A549 (cell line): Measurements from ENCODE around the gene CISTR. TPM values are rescaled to one million over a fixed set of nuclear protein-coding genes. Genes with fewer than 3 reads are reported as not detected.

Source experiments
- ATAC-seq, 2 experiments: fragments of 200-7000 bp in 1 of 2; fragments of >200 bp in 1 of 2; cut with Nextera tagmentation in 1 of 2; cut with Tn5 transposase in 1 of 2; 3 replicates each; pipeline versions ENCODE4 v1.8.0 to v1.9.1; 2018 to 2020; ENCODE audit warnings: mild to moderate bottlenecking in 1 of 2, moderate library complexity in 1 of 2
- CTCF ChIA-PET: fragments of 300-600 bp; sonication (Branson Sonifier 250); formaldehyde crosslinking; extraction: SDS; loops from one replicate; lab custom pipeline; 2021; ENCODE audit warnings: antibody characterized with exemption, inconsistent platforms; lab: Yijun Ruan, JAX
- POLR2A ChIA-PET: fragments of 350-600 bp; formaldehyde crosslinking; extraction: SDS; loops from one replicate; lab custom pipeline; 2021; ENCODE audit warnings: antibody characterized with exemption, inconsistent platforms; lab: Yijun Ruan, JAX
- DNase-seq, 2 experiments: peaks; one replicate each; pipeline versions ENCODE4 v3.0.0 to v3.0.0-alpha.2; 2011 to 2016; ENCODE audit warnings: low read depth in 1 of 2, low spot score in 1 of 2
- FAIRE-seq: peaks from 2 replicates; lab custom pipeline; 2011; peaks lifted over from hg19 to GRCh38; lab: Jason Lieb, UNC
- H3K27ac ChIP-seq, 2 experiments: fragments of >200 bp; sonication (Bioruptor Twin); formaldehyde crosslinking; 3 replicates each; pipeline ENCODE4 v1.5.1; 2016 to 2017
- H3K4me1 ChIP-seq: fragments of >200 bp; sonication (Bioruptor Twin); formaldehyde crosslinking; 3 replicates; pipeline ENCODE4 v1.6.1; 2016
- H3K4me2 ChIP-seq: fragments of >200 bp; sonication (Bioruptor Twin); formaldehyde crosslinking; 3 replicates; pipeline ENCODE4 v1.6.1; 2016
- H3K4me3 ChIP-seq: fragments of >200 bp; sonication (Bioruptor Twin); formaldehyde crosslinking; 3 replicates; pipeline ENCODE4 v1.5.1; 2016
- H3K9me3 ChIP-seq: fragments of >200 bp; sonication (Bioruptor Twin); formaldehyde crosslinking; 3 replicates; pipeline ENCODE4 v1.6.1; 2016
- ATOH8 ChIP-seq: fragments of 250-450 bp; sonication (Bioruptor Pico); IDR thresholded peaks from 2 replicates; pipeline ENCODE4 v1.5.0; 2020; ENCODE audit warnings: low read depth, mild to moderate bottlenecking, moderate library complexity
- BCL3 ChIP-seq: fragments of >200 bp; sonication (Bioruptor Twin); formaldehyde crosslinking; IDR thresholded peaks from 3 replicates; pipeline ENCODE4 v1.6.1; 2016
- BHLHE40 ChIP-seq: IDR thresholded peaks from 2 replicates; pipeline ENCODE4 v1.6.1; 2012; ENCODE audit warnings: low read depth, low read length, inconsistent platforms
- CEBPB ChIP-seq, 2 experiments: fragments of >200 bp in 1 of 2; sonication (Bioruptor Twin) in 1 of 2; formaldehyde crosslinking in 1 of 2; IDR thresholded peaks; 2 replicates each; pipeline ENCODE4 v1.6.1; 2012 to 2016
- CHD4 ChIP-seq: fragments of 200-600 bp; sonication (generic); IDR thresholded peaks from 2 replicates; pipeline ENCODE4 v1.6.1; 2016; ENCODE audit warnings: antibody characterized with exemption, mild to moderate bottlenecking, borderline replicate concordance
- ESRRA ChIP-seq: fragments of 150-350 bp; IDR thresholded peaks from 2 replicates; pipeline ENCODE4 v1.6.1; 2014; ENCODE audit warnings: mild to moderate bottlenecking, low read length, borderline replicate concordance
- GATA3 ChIP-seq: IDR thresholded peaks from 2 replicates; pipeline ENCODE4 v1.6.1; 2012; ENCODE audit warnings: borderline replicate concordance
- HDAC2 ChIP-seq: fragments of 200-600 bp; sonication (generic); IDR thresholded peaks from 2 replicates; pipeline ENCODE4 v1.6.1; 2016
- HES2 ChIP-seq: fragments of >200 bp; sonication (Bioruptor Twin); formaldehyde crosslinking; IDR thresholded peaks from 2 replicates; pipeline ENCODE4 v1.6.1; 2016
- KDM1A ChIP-seq: fragments of 200-600 bp; sonication (generic); IDR thresholded peaks from 2 replicates; pipeline ENCODE4 v1.6.1; 2016; ENCODE audit warnings: low read depth, mild to moderate bottlenecking
- MYC ChIP-seq: IDR thresholded peaks from 2 replicates; pipeline ENCODE4 v1.6.1; 2012; ENCODE audit warnings: mild to moderate bottlenecking, inconsistent platforms, low read length, improper control_type of control experiment, borderline replicate concordance
- NR3C1 ChIP-seq: fragments of >200 bp; sonication (Bioruptor Twin); formaldehyde crosslinking; IDR thresholded peaks from 3 replicates; pipeline ENCODE4 v1.6.1; 2017
- POLR2A ChIP-seq: IDR thresholded peaks from 2 replicates; pipeline ENCODE4 v1.6.1; 2012; ENCODE audit warnings: mild to moderate bottlenecking, low read length
- RAD21 ChIP-seq, 2 experiments: fragments of >200 bp in 1 of 2; sonication (Bioruptor Twin) in 1 of 2; formaldehyde crosslinking in 1 of 2; IDR thresholded peaks in 1 of 2; conservative IDR thresholded peaks in 1 of 2; 2 replicates in 1 of 2; 3 replicates in 1 of 2; pipeline ENCODE4 v1.6.1; 2012 to 2018; ENCODE audit warnings: inconsistent platforms in 1 of 2
- RARB ChIP-seq: fragments of 250-450 bp; sonication (Bioruptor Pico); IDR thresholded peaks from 2 replicates; pipeline ENCODE4 v1.8.0; 2021; ENCODE audit warnings: mild to moderate bottlenecking, moderate library complexity
- REST ChIP-seq: fragments of 200-600 bp; sonication (generic); IDR thresholded peaks from 2 replicates; pipeline ENCODE4 v1.6.1; 2016; ENCODE audit warnings: antibody characterized with exemption, mild to moderate bottlenecking, moderate library complexity
- RFX5 ChIP-seq: fragments of 450-650 bp; IDR thresholded peaks from 2 replicates; pipeline ENCODE4 v1.7.1; 2014; ENCODE audit warnings: antibody characterized with exemption, mild to moderate bottlenecking, moderate library complexity
- TFCP2L1 ChIP-seq: fragments of 250-450 bp; sonication (Bioruptor Pico); IDR thresholded peaks from 2 replicates; pipeline ENCODE4 v1.5.0; 2021; ENCODE audit warnings: mild to moderate bottlenecking
- TP53 ChIP-seq: fragments of 250-450 bp; sonication (Bioruptor Pico); IDR thresholded peaks from 2 replicates; pipeline ENCODE4 v1.5.0; 2021; ENCODE audit warnings: mild to moderate bottlenecking, moderate library complexity
- ZNF302 ChIP-seq: fragments of 250-450 bp; sonication (Bioruptor Pico); IDR thresholded peaks from 2 replicates; pipeline ENCODE4 v1.9.0; 2021; ENCODE audit warnings: inconsistent platforms, mild to moderate bottlenecking, moderate library complexity
- ZSCAN20 ChIP-seq: fragments of 250-450 bp; sonication (Bioruptor Pico); IDR thresholded peaks from 2 replicates; pipeline ENCODE4 v1.8.0; 2022; ENCODE audit warnings: mild to moderate bottlenecking, moderate library complexity
- WGBS: methylation state at CpG from one replicate; pipeline ENCODE4 v1.1.6; 2017; ENCODE audit errors: missing lambda C conversion rate; 5-methylcytosine and 5-hydroxymethylcytosine counted together
- polyA plus RNA-seq, 4 experiments: library from polyadenylated mRNA; depleted of rRNA in 3 of 4; stranded (reverse); fragments of >200 nt; fragmentation: RNase III in 1 of 4; extraction: RNeasy Plus Mini Kit Qiagen cat#74134 plus additional on column Dnase treatment in 1 of 4; gene quantifications; 2 replicates in 3 of 4; 3 replicates in 1 of 4; pipeline ENCODE4 v1.2.3, GENCODE V29; 2011 to 2017

Gene CISTR
- polyA plus RNA-seq, 2 of the 4 experiments (the other 2 are of a cell fraction): not detected

- H3K27ac ChIP-seq: peak overlapping the region; percentile 53 to 73; a peak in 5 of 6 replicates
- peaks cover 11% of the 10 kb centered on the region; the same call in 1 of the 3 replicates for H3K4me1 ChIP-seq
- H3K9me3 ChIP-seq: 0 out of 3 replicates have a peak, but pooled peaks cover 2% of the 10 kb centered on the region
- peak overlapping the region; percentile 30; the same call in 2 of the 3 replicates for H3K4me3 ChIP-seq
- TF ChIP-seq ATOH8 (CRISPR knock-in tag): no peak
- no peak for TF ChIP-seq HES2
- no peak for TF ChIP-seq ZSCAN20
- TF ChIP-seq RFX5: no peak
- no peak for TF ChIP-seq RARB (CRISPR knock-in tag)
- WGBS: 87% methylated on average over 5 of the region's 5 CpGs
- ChIA-PET POLR2A (interaction anchor here (0.7 kb wide), 2 partner anchors 199 to 472 kb away, joined by 5 to 10 read pairs; no protein-coding TSS in a partner anchor), CTCF (interaction anchor here (0.8 to 12.9 kb wide), 42 partner anchors 8 to 451 kb away, joined by 3 to 199 read pairs (median 4); partner anchors contain the start of genes ATP5MC2 and HOXC10)
- DNase-seq (no peak), FAIRE-seq (no peak), ATAC-seq (peak in 1 of 2 experiments; percentile 7; a peak in 1 of 6 replicates)
- H3K4me2 ChIP-seq: peak overlapping the region; percentile 75
Observed at GRCh38 chr12:53756300-53757100, 4.7 kb upstream of the CISTR start.

GRCh38 chr12:53755893-53756292 lies 4.1 kb upstream of the CISTR start:
- WGBS: 82% methylated on average over 3 of the region's 3 CpGs
- TF ChIP-seq RARB (CRISPR knock-in tag): no peak
- FAIRE-seq (no peak), ATAC-seq (no peak), DNase-seq (no peak)
- no peak overlapping the region for H3K27ac ChIP-seq
- H3K4me1 ChIP-seq: peaks cover 11% of the 10 kb centered on the region; the same call in 1 of the 3 replicates
- POLR2A ChIA-PET: no interaction called here
- H3K9me3 ChIP-seq: no peaks in the 10 kb centered on the region
- no peak overlapping the region for H3K4me2 ChIP-seq
- CTCF ChIA-PET: interaction anchor here (0.9 to 12.9 kb wide), 15 partner anchors 9 to 445 kb away, joined by 3 to 199 read pairs (median 6); partner anchors contain the start of gene HOXC10
- no peak overlapping the region for H3K4me3 ChIP-seq

- no peak overlapping the region for H3K27ac ChIP-seq
- POLR2A ChIA-PET: no interaction called here
- CTCF ChIA-PET: interaction anchor here (0.6 to 12.9 kb wide), 11 partner anchors 10 to 446 kb away, joined by 3 to 199 read pairs (median 11); partner anchors contain the start of gene HOXC10
- TF ChIP-seq CHD4: no peak
- no peak for TF ChIP-seq RAD21 (conservative IDR thresholded peaks at IDR 0.05 in 1 of 2, IDR thresholded peaks at IDR 0.05 in 1 of 2)
- no peak for TF ChIP-seq REST
- no peak for TF ChIP-seq KDM1A
- TF ChIP-seq HES2: no peak
- TF ChIP-seq BCL3: no peak
- TF ChIP-seq HDAC2: no peak
- no peak for TF ChIP-seq ATOH8 (CRISPR knock-in tag)
- no peak for TF ChIP-seq TP53 (CRISPR knock-in tag)
- TF ChIP-seq ZNF302 (CRISPR knock-in tag): no peak
- no peak for TF ChIP-seq NR3C1
- no peak for TF ChIP-seq TFCP2L1
- TF ChIP-seq POLR2A: no peak
- TF ChIP-seq CEBPB (IDR thresholded peaks at IDR 0.05): no peak
- no peak for TF ChIP-seq BHLHE40
- no peak for TF ChIP-seq GATA3
- no peak for TF ChIP-seq ESRRA
- TF ChIP-seq MYC: no peak
- no peak overlapping the region for H3K4me2 ChIP-seq
- WGBS: 73% methylated on average over 4 of the region's 4 CpGs
- H3K4me1 ChIP-seq: peaks cover 11% of the 10 kb centered on the region; the same call in 1 of the 3 replicates
- FAIRE-seq: no peak
- peak in 1 of 2 experiments; percentile 31 for DNase-seq
- ATAC-seq: peak in 1 of 2 experiments; percentile 41; a peak in 2 of 6 replicates
- no peak overlapping the region for H3K4me3 ChIP-seq
- H3K9me3 ChIP-seq: no peaks in the 10 kb centered on the region
Observed at GRCh38 chr12:53755451-53755891, 3.7 kb upstream of the CISTR start.
